GM20431 (cell line): ENCODE data around the gene TRABD2B.

Source experiments
- in situ Hi-C: fragments of 300-500 bp; cut with MseI, MboI; formaldehyde crosslinking; loops from one replicate; pipeline ENCODE4 v1.15.0; 2020; ENCODE audit warnings: low sequenced_read_pairs; ENCODE audit not compliant: unreplicated experiment

TRABD2B gene

GRCh38 chr1:48023488-48023887 is 26.3 kb upstream of the TRABD2B start:
- in situ Hi-C loops, result no loop called here

GRCh38 chr1:48022306-48022705 is 25.1 kb upstream of the TRABD2B start:
- in situ Hi-C loops, result no loop called here

- in situ Hi-C loops, result no loop called here
Measured at GRCh38 chr1:48021792-48022191, 24.6 kb upstream of the TRABD2B start.

- in situ Hi-C loops, result no loop called here
Measured at GRCh38 chr1:48019714-48020315, 22.6 kb upstream of the TRABD2B start.

- in situ Hi-C loops, result no loop called here
Measured at GRCh38 chr1:48018799-48019198, 21.6 kb upstream of the TRABD2B start.

- in situ Hi-C loops, result no loop called here
Measured at GRCh38 chr1:48017716-48018115, 20.5 kb upstream of the TRABD2B start.

- in situ Hi-C loops, result no loop called here
Measured at GRCh38 chr1:48016515-48016914, 19.3 kb upstream of the TRABD2B start.

- in situ Hi-C loops, result no loop called here
Measured at GRCh38 chr1:48013270-48013669, 16.1 kb upstream of the TRABD2B start.

- in situ Hi-C loops, result no loop called here
Measured at GRCh38 chr1:48007047-48007446, 9.9 kb upstream of the TRABD2B start.

GRCh38 chr1:48006264-48006663 is 9.1 kb upstream of the TRABD2B start:
- in situ Hi-C loops, result no loop called here

GRCh38 chr1:48005253-48006117 is 8.3 kb upstream of the TRABD2B start:
- in situ Hi-C loops, result no loop called here

GRCh38 chr1:48003741-48004531 is 6.8 kb upstream of the TRABD2B start:
- in situ Hi-C loops, result no loop called here

- in situ Hi-C loops, result no loop called here
Measured at GRCh38 chr1:48002142-48002541, 5.0 kb upstream of the TRABD2B start.

- in situ Hi-C loops, result no loop called here
Measured at GRCh38 chr1:48001696-48002095, 4.5 kb upstream of the TRABD2B start.

- in situ Hi-C loops, result no loop called here
Measured at GRCh38 chr1:48000883-48001282, 3.7 kb upstream of the TRABD2B start.

GRCh38 chr1:47999097-47999496 is 1.9 kb upstream of the TRABD2B start:
- in situ Hi-C loops, result no loop called here

GRCh38 chr1:47998396-47998990 is 1.3 kb upstream of the TRABD2B start:
- in situ Hi-C loops, result no loop called here

GRCh38 chr1:47996406-47997226 is 569 bp downstream of the TRABD2B start:
- in situ Hi-C loops, result no loop called here

GRCh38 chr1:47996060-47996405 is 1.2 kb downstream of the TRABD2B start:
- in situ Hi-C loops, result no loop called here
